GM12878 (cell line): ENCODE results near the gene ZNF860. TPM values are rescaled to one million over a fixed set of nuclear protein-coding genes. Genes with fewer than 3 reads are reported as not detected.

ENCODE experiments used
- ATAC-seq: fragments of 200-7000 bp; cut with Tn5 transposase; 3 replicates; pipeline ENCODE4 v1.9.1; 2020; ENCODE audit warnings: mild to moderate bottlenecking, moderate library complexity
- BruUV-seq: library from RNA; stranded (reverse); fragments of 400-500 nt; replicated peaks from 2 replicates; lab custom pipeline; 2021; lab: Mats Ljungman, UMichigan
- CTCF ChIA-PET: fragments of 300-600 bp; sonication (Branson Sonifier 250); formaldehyde crosslinking; extraction: SDS; loops from one replicate; lab custom pipeline; 2021; ENCODE audit warnings: inconsistent platforms; lab: Yijun Ruan, JAX
- POLR2A ChIA-PET: fragments of 350-600 bp; formaldehyde crosslinking; extraction: SDS; loops from one replicate; lab custom pipeline; 2021; ENCODE audit warnings: inconsistent platforms; lab: Charles Lee
- RAD21 ChIA-PET: fragments of 300-600 bp; sonication (Branson Sonifier 250); formaldehyde crosslinking; loops from one replicate; lab custom pipeline; 2023; ENCODE audit warnings: antibody characterized with exemption; ENCODE audit not compliant: unreplicated experiment; lab: Charles Lee
- SMC1A ChIA-PET: fragments of 300-600 bp; sonication (Branson Sonifier 250); formaldehyde crosslinking; loops from one replicate; lab custom pipeline; 2023; ENCODE audit not compliant: unreplicated experiment, uncharacterized antibody; lab: Charles Lee
- DNase-seq: peaks from one replicate; pipeline ENCODE4 v3.0.0-alpha.2; 2011; ENCODE audit warnings: low read depth, low spot score
- FAIRE-seq: peaks from 3 replicates; lab custom pipeline; 2011; peaks lifted over from hg19 to GRCh38; lab: Jason Lieb, UNC
- H2AFZ ChIP-seq: 2 replicates; pipeline ENCODE4 v1.6.0; 2011; ENCODE audit warnings: low read depth, low read length, control low read depth; ENCODE audit not compliant: control insufficient read depth
- H3K27ac ChIP-seq: 2 replicates; pipeline ENCODE4 v1.5.1; 2011; ENCODE audit warnings: control low read depth; ENCODE audit not compliant: control insufficient read depth, insufficient read depth
- H3K27me3 ChIP-seq, 2 experiments: replicated peaks in 1 of 2; 2 replicates each; pipeline versions ENCODE4 v1.6.0 to v1.6.1; 2011; ENCODE audit warnings: low read length in 1 of 2; ENCODE audit not compliant: control insufficient read depth in 2 of 2, insufficient read depth in 2 of 2
- H3K36me3 ChIP-seq, 2 experiments: 2 replicates each; pipeline ENCODE4 v1.5.1; 2011; ENCODE audit warnings: low read length in 1 of 2; ENCODE audit not compliant: control insufficient read depth in 2 of 2, insufficient read depth in 2 of 2
- H3K4me1 ChIP-seq: 2 replicates; pipeline ENCODE4 v1.6.1; 2011; ENCODE audit warnings: mild to moderate bottlenecking, low read length, moderate library complexity, mixed read lengths; ENCODE audit not compliant: control insufficient read depth, insufficient read depth
- H3K4me2 ChIP-seq: 2 replicates; pipeline ENCODE4 v1.6.0; 2011; ENCODE audit warnings: control low read depth; ENCODE audit not compliant: control insufficient read depth, insufficient read depth
- H3K4me3 ChIP-seq: fragments of 200-600 bp; sonication (generic); 2 replicates; pipeline ENCODE4 v1.5.1; 2016
- H3K79me2 ChIP-seq: 2 replicates; pipeline ENCODE4 v1.6.0; 2011; ENCODE audit warnings: low read length; ENCODE audit not compliant: control insufficient read depth, insufficient read depth
- H3K9ac ChIP-seq: 2 replicates; pipeline ENCODE4 v1.8.0; 2011; ENCODE audit warnings: low read length, control low read depth, mixed read lengths; ENCODE audit not compliant: control insufficient read depth, insufficient read depth
- H3K9me3 ChIP-seq: replicated peaks from 3 replicates; pipeline ENCODE4 v1.5.1; 2011; ENCODE audit warnings: mild to moderate bottlenecking, low read length; ENCODE audit not compliant: control insufficient read depth, insufficient read depth
- H4K20me1 ChIP-seq: 2 replicates; pipeline ENCODE4 v1.6.0; 2011; ENCODE audit not compliant: control insufficient read depth, insufficient read depth
- BCL11A ChIP-seq: IDR thresholded peaks from 2 replicates; pipeline ENCODE4 v1.6.1; 2011; ENCODE audit warnings: low read depth, low read length
- BCLAF1 ChIP-seq: fragments of 450-650 bp; IDR thresholded peaks from 2 replicates; pipeline ENCODE4 v1.6.1; 2017; ENCODE audit warnings: antibody characterized with exemption, mild to moderate bottlenecking, moderate library complexity
- DPF2 ChIP-seq: fragments of 450-650 bp; IDR thresholded peaks from 2 replicates; pipeline ENCODE4 v1.6.1; 2017; ENCODE audit warnings: mild to moderate bottlenecking
- EP300 ChIP-seq, 2 experiments: fragments of 150-350 bp in 1 of 2; IDR thresholded peaks; 2 replicates each; pipeline ENCODE4 v1.6.1; 2011 to 2012; ENCODE audit warnings: low read depth in 2 of 2, low read length in 2 of 2, borderline replicate concordance in 1 of 2, improper control_type of control experiment in 1 of 2, inconsistent platforms in 1 of 2; ENCODE audit not compliant: control insufficient read depth in 1 of 2
- IKZF1 ChIP-seq: fragments of 450-650 bp; conservative IDR thresholded peaks from 2 replicates; pipeline ENCODE4 v1.6.1; 2017; ENCODE audit warnings: antibody characterized with exemption, mild to moderate bottlenecking
- SIX5 ChIP-seq: IDR thresholded peaks from 2 replicates; pipeline ENCODE4 v1.6.1; 2011; ENCODE audit warnings: mild to moderate bottlenecking, low read depth, low read length, moderate library complexity; ENCODE audit not compliant: severe bottlenecking
- SMAD5 ChIP-seq: IDR thresholded peaks from 2 replicates; pipeline ENCODE4 v1.6.1; 2016; ENCODE audit warnings: antibody characterized with exemption, low read depth
- SREBF2 ChIP-seq: IDR thresholded peaks from 2 replicates; pipeline ENCODE4 v1.6.1; 2012; ENCODE audit warnings: mild to moderate bottlenecking, low read length
- YBX1 ChIP-seq: fragments of 450-650 bp; IDR thresholded peaks from 2 replicates; pipeline ENCODE4 v1.6.1; 2016; ENCODE audit warnings: antibody characterized with exemption
- ZBTB11 ChIP-seq: fragments of 450-650 bp; formaldehyde crosslinking; IDR thresholded peaks from 2 replicates; pipeline ENCODE4 v1.5.0; 2022; ENCODE audit warnings: mild to moderate bottlenecking, missing genetic modification characterization
- WGBS: methylation state at CpG from one replicate; pipeline ENCODE4 v1.1.6; 2016; ENCODE audit warnings: low lambda C conversion rate; ENCODE audit not compliant: insufficient replicate concordance, insufficient coverage; ENCODE audit errors: missing lambda C conversion rate; 5-methylcytosine and 5-hydroxymethylcytosine counted together
- in situ Hi-C: fragments of 300-500 bp; cut with MboI; formaldehyde crosslinking; loops from 9 replicates; pipeline ENCODE4 v1.14.3; 2018; ENCODE audit warnings: mixed read lengths
- intact Hi-C: fragments of 100-400 bp; cut with micrococcal nuclease; formaldehyde crosslinking; loops from one replicate; pipeline ENCODE4 v1.14.2; 2022; ENCODE audit not compliant: unreplicated experiment
- polyA plus RNA-seq, 11 experiments: library from polyadenylated mRNA; depleted of rRNA in 4 of 11; unstranded in 6 of 11; stranded (reverse) in 5 of 11; fragments of >200 nt; fragmentation: Nextera tagmentation in 4 of 11; fragmentation: Illumina TruSeq in 1 of 11; extraction: Ambion mirVana in 4 of 11; extraction: Trizol in 1 of 11; gene quantifications; 1 replicate in 1 of 11; 2 replicates in 10 of 11; pipeline versions ENCODE4 v1.2.1 to v1.2.3, GENCODE V29; 2011 to 2016; ENCODE audit warnings: inconsistent platforms in 2 of 11, missing spikeins in 2 of 11, low read depth in 1 of 11
- total RNA-seq, 4 experiments: library from RNA; depleted of rRNA in 3 of 4; stranded (reverse); fragments of >200 nt in 3 of 4; fragmentation: Illumina TruSeq in 1 of 4; extraction: Trizol in 1 of 4; gene quantifications; 2 replicates each; pipeline versions ENCODE4 v1.2.1 to v1.2.3, GENCODE V29; 2013 to 2021

The ZNF860 gene
- total and polyA plus RNA-seq, 10 of the 15 experiments (the other 5 are each of a cell fraction or from before 2014, with no cell fraction given), result not detected

GRCh38 chr3:32022947-32023346, 41.4 kb downstream of the ZNF860 start:
- ATAC-seq (no peak), DNase-seq (no peak), FAIRE-seq (no peak)
- no peak overlapping the region for H3K9ac ChIP-seq
- POLR2A ChIA-PET, result no interaction called here
- no peak overlapping the region for H3K27ac ChIP-seq
- H3K27me3 ChIP-seq, result no peaks in the 10 kb centered on the region
- no peaks in the 10 kb centered on the region for H3K9me3 ChIP-seq
- H3K79me2 ChIP-seq, result no peaks in the 10 kb centered on the region
- H4K20me1 ChIP-seq, result no peaks in the 10 kb centered on the region
- no peak overlapping the region for H3K4me3 ChIP-seq
- H3K36me3 ChIP-seq, result no peaks in the 10 kb centered on the region
- in situ Hi-C loops (no loop called here), intact Hi-C loops (no loop called here)
- CTCF ChIA-PET, result no interaction called here
- RAD21 ChIA-PET, result no interaction called here
- SMC1A ChIA-PET, result no interaction called here
- BruUV-seq, result no TSS peak
- TF ChIP-seq DPF2 (no peak), BCL11A (no peak), IKZF1 (no peak), SREBF2 (no peak), ZBTB11 (CRISPR knock-in tag) (no peak), SIX5 (no peak), SMAD5 (no peak), YBX1 (no peak), BCLAF1 (no peak), EP300 (IDR thresholded peaks at IDR 0.05; ENCODE audit: borderline replicate concordance in 1 of 2, control insufficient read depth in 1 of 2, low read depth in 2 of 2, low read length in 2 of 2) (no peak)
- WGBS, result 2% methylated on average over 2 of the region's 2 CpGs
- no peak overlapping the region for H3K4me2 ChIP-seq
- H3K4me1 ChIP-seq, result no peaks in the 10 kb centered on the region
- H2AFZ ChIP-seq, result no peak overlapping the region
